Measurements from ENCODE around the gene NRXN3.

The NRXN3 gene

DNA sequence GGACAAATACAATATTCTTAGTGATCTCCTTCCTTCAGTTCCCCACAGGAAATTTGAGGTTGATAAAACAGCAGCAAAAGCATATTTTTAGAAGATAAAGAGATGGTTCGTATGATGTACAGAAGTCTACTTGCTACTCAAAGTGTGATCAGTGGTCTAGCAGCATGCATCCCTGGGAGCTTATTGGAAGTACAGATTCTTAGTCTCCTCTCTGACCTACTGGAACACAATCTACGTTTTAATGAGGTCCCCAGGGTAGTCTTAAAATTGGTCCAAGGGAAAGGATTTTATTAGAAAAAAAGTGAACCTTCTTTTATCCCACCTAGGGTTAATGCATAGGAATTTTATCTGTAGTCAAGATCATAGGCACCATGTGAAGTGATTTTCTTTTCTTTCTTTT is 703.4 kb downstream of the NRXN3 start:
- Histone ChIP-seq H4K20me1 (no peaks in the 10 kb centered on the region), H3K9me3 (no peaks in the 10 kb centered on the region), H3K4me1 (peaks cover 23% of the 10 kb centered on the region), H3K27ac (no peak overlapping the region), H3K9ac (no peak overlapping the region), H3K4me2 (peak overlapping the region; percentile 52), H3K36me3 (no peaks in the 10 kb centered on the region), H3K4me3 (no peak overlapping the region), H3K27me3 (no peaks in the 10 kb centered on the region)
- no peak for TF ChIP-seq Cebpa-rat (IDR thresholded peaks at IDR 0.05)

DNA sequence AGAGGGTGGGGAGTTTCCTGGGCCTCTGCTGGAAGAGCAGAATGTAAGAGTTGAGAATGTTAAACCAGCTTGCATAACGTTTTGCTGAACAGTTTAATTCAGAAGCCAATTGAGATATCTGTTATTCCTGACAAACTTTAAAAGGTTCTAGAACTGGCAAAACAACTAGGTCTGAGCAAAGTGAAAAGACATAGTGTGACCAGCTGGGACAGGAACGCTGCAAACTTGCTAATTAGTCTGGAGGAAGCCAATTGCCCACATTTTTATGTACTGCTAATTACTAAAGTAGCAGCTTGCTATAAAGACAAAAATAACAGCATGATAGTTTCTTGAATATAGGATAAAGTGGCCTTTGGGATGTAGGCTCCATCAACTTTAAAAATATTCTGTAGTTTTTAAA is 704.9 kb downstream of the NRXN3 start:
- Histone ChIP-seq H3K27me3 (no peaks in the 10 kb centered on the region), H3K9ac (no peak overlapping the region), H3K9me3 (no peaks in the 10 kb centered on the region), H3K4me1 (peaks cover 23% of the 10 kb centered on the region), H3K36me3 (no peaks in the 10 kb centered on the region), H3K4me2 (no peak overlapping the region), H3K4me3 (no peak overlapping the region), H3K27ac (no peak overlapping the region), H4K20me1 (no peaks in the 10 kb centered on the region)
- no peak for TF ChIP-seq Cebpa-rat (IDR thresholded peaks at IDR 0.05)

DNA sequence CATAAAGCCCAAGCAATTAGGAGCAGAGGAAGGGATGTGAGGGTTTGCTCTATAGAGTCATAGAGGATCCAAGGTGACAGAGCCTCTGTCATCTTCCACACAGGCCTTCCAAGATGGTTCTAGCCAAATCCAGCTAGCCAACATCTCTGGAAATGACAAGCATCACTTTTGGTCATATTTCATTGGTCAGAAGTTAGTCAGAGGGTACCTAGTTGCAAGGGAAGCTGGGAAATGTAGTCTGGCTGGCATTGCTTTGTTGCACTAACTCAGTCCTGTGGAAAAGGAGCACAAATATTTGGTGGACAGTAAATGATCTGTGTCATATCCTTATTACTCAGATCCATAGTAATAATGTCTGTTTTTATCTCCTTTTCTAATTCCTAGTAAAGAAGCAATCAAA is 715.7 kb downstream of the NRXN3 start:
- Histone ChIP-seq H3K4me2 (no peak overlapping the region), H3K9ac (no peak overlapping the region), H3K27ac (no peak overlapping the region), H3K4me1 (no peaks in the 10 kb centered on the region), H3K36me3 (no peaks in the 10 kb centered on the region), H3K4me3 (no peak overlapping the region), H4K20me1 (no peaks in the 10 kb centered on the region), H3K27me3 (no peaks in the 10 kb centered on the region), H3K9me3 (peaks cover 19% of the 10 kb centered on the region)
- no peak for TF ChIP-seq Cebpa-rat (IDR thresholded peaks at IDR 0.05)

DNA sequence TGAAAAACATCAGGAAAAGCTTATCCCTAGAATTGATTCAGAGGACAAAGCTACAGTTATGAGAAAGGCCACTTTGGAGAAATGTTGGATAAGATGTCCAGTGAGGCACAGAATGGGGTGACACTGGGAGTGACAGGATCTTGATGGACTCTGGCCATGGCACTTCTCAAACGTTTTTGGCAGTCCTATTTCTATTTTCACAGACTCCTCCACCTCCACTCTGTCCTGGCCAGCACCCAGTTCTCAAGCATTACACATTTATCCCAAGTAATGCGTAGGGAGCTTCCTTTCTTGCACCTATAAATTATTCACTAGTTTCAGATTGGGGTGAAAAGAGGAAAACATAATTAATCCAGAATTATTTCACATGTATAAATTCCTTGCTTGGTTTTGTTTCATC is 727.3 kb downstream of the NRXN3 start:
- no peak overlapping the region for H3K4me2 ChIP-seq
- H3K4me1 ChIP-seq = peaks cover 5% of the 10 kb centered on the region; the same call in 1 of the 2 replicates
- TF ChIP-seq Cebpa-rat (IDR thresholded peaks at IDR 0.05) = no peak
- no peaks in the 10 kb centered on the region for H3K27me3 ChIP-seq
- no peaks in the 10 kb centered on the region for H3K36me3 ChIP-seq
- H3K9me3 ChIP-seq = no peaks in the 10 kb centered on the region
- H3K27ac ChIP-seq = no peak overlapping the region
- H3K9ac ChIP-seq = no peak overlapping the region
- no peaks in the 10 kb centered on the region for H4K20me1 ChIP-seq
- no peak overlapping the region for H3K4me3 ChIP-seq

DNA sequence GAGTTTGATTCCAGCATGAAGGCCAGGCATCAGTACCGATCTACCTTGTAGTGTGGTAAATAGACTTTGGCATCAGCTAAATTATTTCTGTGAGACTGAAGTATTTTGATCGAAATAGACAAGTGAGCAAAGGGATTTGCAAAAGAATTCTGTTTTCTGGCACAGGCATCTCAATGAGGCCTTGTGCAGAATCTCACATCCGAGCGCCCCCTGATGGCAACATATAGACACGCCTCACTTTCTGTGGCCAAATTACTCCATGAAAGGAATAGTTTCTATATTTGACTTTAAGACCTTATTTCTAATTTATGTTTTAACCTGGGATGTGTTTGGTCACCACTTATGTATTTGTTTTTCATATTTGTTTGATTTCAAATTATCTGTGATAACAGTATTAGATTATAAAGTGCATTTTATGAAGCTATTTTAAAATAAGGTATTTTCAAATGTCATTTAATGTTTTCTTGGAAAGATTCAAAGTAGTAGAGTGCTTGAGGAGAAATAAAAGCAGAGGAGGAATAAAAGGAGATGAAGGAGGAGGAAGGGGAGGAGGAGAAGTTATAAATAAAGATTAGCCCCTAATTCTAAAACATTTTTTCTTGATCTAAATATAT is 731.9 kb downstream of the NRXN3 start:
- TF ChIP-seq Cebpa-rat (IDR thresholded peaks at IDR 0.05) = no peak
- no peak overlapping the region for H3K9ac ChIP-seq
- no peak overlapping the region for H3K27ac ChIP-seq
- no peak overlapping the region for H3K4me3 ChIP-seq
- H3K4me2 ChIP-seq = no peak overlapping the region
- no peaks in the 10 kb centered on the region for H3K27me3 ChIP-seq
- no peaks in the 10 kb centered on the region for H3K36me3 ChIP-seq
- H4K20me1 ChIP-seq = no peaks in the 10 kb centered on the region
- no peaks in the 10 kb centered on the region for H3K9me3 ChIP-seq
- H3K4me1 ChIP-seq = peaks cover 5% of the 10 kb centered on the region; the same call in 1 of the 2 replicates

DNA sequence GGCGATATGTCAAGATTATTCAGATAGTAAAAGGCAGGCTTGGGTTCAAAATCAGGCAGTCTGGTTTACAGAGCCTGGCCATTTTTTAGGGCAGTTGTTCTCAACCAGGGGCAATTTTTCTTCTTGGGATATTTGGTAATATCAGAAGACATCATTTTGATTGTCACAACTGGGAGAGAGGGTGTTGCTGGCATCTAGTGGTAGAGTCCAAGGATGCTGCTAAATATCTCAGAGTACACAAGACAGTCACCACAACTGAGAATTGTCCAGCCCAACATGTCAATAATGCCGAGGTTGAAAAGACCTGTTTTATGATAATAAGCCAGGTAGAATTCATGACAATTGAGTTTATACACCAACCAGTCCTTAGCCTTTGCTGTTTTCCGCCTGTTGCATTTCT is 733.9 kb downstream of the NRXN3 start:
- Histone ChIP-seq H3K4me1 (peaks cover 5% of the 10 kb centered on the region; the same call in 1 of the 2 replicates), H3K4me3 (no peak overlapping the region), H3K36me3 (no peaks in the 10 kb centered on the region), H3K9me3 (no peaks in the 10 kb centered on the region; the same call in 1 of the 2 replicates), H3K9ac (no peak overlapping the region), H3K27me3 (no peaks in the 10 kb centered on the region), H3K27ac (no peak overlapping the region), H3K4me2 (no peak overlapping the region), H4K20me1 (no peaks in the 10 kb centered on the region)
- no peak for TF ChIP-seq Cebpa-rat (IDR thresholded peaks at IDR 0.05)

DNA sequence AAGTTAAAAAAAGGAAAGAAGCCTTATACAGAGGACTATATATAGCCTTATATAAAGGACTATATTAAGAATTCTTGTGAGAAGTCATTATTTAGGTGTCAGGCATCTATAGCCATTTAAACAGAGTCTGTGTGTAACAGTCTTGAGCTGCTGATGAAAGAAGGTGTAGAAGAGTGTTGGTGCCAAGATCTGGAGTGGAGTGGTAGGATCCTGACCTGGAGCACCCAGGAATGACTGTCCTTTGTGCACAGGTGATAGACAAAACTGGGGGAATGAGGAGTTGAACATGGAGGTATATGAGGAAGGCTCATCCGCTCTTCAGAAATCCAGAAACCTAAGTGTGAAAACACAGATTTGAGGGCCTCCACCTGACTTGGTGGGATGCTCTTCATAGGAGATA is 747.3 kb downstream of the NRXN3 start:
- TF ChIP-seq Cebpa-rat (IDR thresholded peaks at IDR 0.05) = no peak
- H3K27me3 ChIP-seq = no peaks in the 10 kb centered on the region
- no peak overlapping the region for H3K9ac ChIP-seq
- H3K4me3 ChIP-seq = no peak overlapping the region
- H3K36me3 ChIP-seq = no peaks in the 10 kb centered on the region
- H3K9me3 ChIP-seq = no peaks in the 10 kb centered on the region
- H3K27ac ChIP-seq = no peak overlapping the region
- H3K4me1 ChIP-seq = no peaks in the 10 kb centered on the region
- no peaks in the 10 kb centered on the region for H4K20me1 ChIP-seq
- no peak overlapping the region for H3K4me2 ChIP-seq

DNA sequence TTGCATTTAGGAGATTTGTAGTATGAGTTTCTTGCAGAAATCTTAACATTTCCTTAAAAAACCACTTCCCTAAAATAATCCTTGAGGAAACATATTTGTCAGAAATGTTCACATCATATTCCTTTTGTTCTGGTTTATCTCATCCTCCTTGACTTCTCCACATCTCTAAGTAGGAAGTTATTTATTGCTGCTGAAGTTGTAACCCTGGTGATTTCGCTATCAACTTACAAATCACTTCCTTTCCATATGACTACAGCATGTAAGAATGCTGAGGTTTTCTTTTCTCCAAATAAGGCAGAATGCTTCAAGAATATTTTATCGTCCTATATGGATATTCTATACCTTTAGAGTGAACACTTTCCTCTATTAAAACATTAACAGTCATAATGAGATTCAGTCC is 751.7 kb downstream of the NRXN3 start:
- H3K27ac ChIP-seq = no peak overlapping the region
- TF ChIP-seq Cebpa-rat (IDR thresholded peaks at IDR 0.05) = no peak
- no peaks in the 10 kb centered on the region for H3K4me1 ChIP-seq
- H3K9me3 ChIP-seq = no peaks in the 10 kb centered on the region
- H3K27me3 ChIP-seq = no peaks in the 10 kb centered on the region
- H3K4me2 ChIP-seq = no peak overlapping the region
- H4K20me1 ChIP-seq = no peaks in the 10 kb centered on the region
- no peaks in the 10 kb centered on the region for H3K36me3 ChIP-seq
- no peak overlapping the region for H3K4me3 ChIP-seq
- no peak overlapping the region for H3K9ac ChIP-seq

DNA sequence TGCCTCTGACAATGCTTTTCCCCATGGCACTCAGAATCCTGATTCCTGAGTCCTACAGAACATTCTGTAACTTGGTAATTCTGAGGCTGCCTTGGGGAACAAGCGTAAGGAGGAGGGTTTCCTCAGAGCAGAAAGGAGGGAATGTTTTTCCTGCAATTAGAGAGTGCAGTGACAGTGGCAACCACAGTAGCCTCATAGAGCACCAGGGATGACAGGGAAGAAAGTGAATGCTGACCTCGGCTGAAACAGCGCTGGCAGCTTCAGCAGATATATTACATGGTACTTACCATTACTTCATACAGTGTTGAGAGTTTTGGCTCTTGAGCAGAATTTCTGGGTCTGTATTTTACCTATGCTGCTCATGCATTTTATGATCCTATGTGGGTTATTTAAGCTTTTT is 757.1 kb downstream of the NRXN3 start:
- no peak for TF ChIP-seq Cebpa-rat (IDR thresholded peaks at IDR 0.05)
- peaks cover 4% of the 10 kb centered on the region; the same call in 1 of the 2 replicates for H3K9me3 ChIP-seq
- no peaks in the 10 kb centered on the region for H3K36me3 ChIP-seq
- H3K4me2 ChIP-seq = no peak overlapping the region
- H3K9ac ChIP-seq = no peak overlapping the region
- H4K20me1 ChIP-seq = no peaks in the 10 kb centered on the region
- H3K4me3 ChIP-seq = no peak overlapping the region
- no peak overlapping the region for H3K27ac ChIP-seq
- no peaks in the 10 kb centered on the region for H3K27me3 ChIP-seq
- H3K4me1 ChIP-seq = no peaks in the 10 kb centered on the region

DNA sequence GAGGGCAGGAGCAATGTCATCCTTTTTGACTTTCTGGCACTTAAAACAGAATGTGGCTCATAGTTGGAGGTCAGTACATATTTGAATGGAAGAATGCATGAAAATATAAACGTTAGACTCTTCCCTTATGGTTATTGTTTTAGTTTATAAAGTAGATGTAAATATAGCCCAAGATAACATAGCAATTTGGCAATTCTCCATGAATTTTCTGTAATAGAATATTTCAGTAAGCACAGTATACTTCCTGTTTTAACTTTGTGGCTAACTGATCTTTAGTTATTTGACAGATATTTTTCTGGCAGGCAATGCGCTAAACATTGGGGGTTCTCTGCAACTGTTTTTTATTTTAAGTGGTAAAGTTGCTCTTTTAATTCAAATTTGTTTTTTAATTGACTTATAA is 763.0 kb downstream of the NRXN3 start:
- Histone ChIP-seq H3K9ac (no peak overlapping the region), H3K27ac (no peak overlapping the region), H4K20me1 (no peaks in the 10 kb centered on the region), H3K4me3 (no peak overlapping the region), H3K4me2 (no peak overlapping the region), H3K4me1 (no peaks in the 10 kb centered on the region), H3K9me3 (peaks cover 4% of the 10 kb centered on the region; the same call in 1 of the 2 replicates), H3K27me3 (no peaks in the 10 kb centered on the region), H3K36me3 (no peaks in the 10 kb centered on the region)
- TF ChIP-seq Cebpa-rat (IDR thresholded peaks at IDR 0.05) = no peak

Data from BLaER1 (cell line).